ENCODE results near the gene BOK.

- TF ChIP-seq CTCF (IDR thresholded peaks at IDR 0.05; ENCODE audit: low read depth, low read length, missing input control) (no peak), REST (IDR thresholded peaks at IDR 0.05) (no peak), MAX (IDR thresholded peaks at IDR 0.05) (no peak), FOXA2 (IDR thresholded peaks at IDR 0.05) (no peak), FOXA1 (IDR thresholded peaks at IDR 0.05) (no peak), EGR1 (IDR thresholded peaks at IDR 0.05; ENCODE audit: low read depth in 2 of 2) (no peak), JUND (IDR thresholded peaks at IDR 0.05) (no peak)
Observed at GRCh38 chr2:241567776-241568175, 9.2 kb downstream of the BOK start.

All from liver (tissue), 3 donors.